ENCODE results near the gene BMP7. TPM values are rescaled to one million over a fixed set of nuclear protein-coding genes. Genes with fewer than 3 reads are reported as not detected.

BMP7 gene
- total RNA-seq, 1 donor from 2014 or later, result not detected

DNA sequence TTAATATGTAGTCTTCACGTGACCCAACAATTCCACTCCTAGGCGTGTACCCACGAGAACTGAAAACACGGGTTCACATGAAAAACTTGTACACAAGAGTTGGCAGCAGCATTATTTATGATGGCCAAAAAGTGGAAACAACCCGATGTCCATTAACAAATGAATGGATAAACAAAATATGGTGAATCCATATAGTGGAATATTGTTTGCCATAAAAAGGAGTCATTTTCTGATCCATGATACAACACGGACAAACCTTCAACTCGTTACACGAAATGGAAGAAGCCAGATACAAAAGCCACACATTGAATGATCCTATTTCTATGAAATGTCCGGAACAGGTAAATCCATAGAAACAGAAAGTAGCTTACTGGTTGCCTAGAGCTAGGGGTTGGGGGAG lies 78.4 kb downstream of the BMP7 start:
- Mint-ChIP-seq H3K27ac (no peak overlapping the region), H3K4me1 (no peaks in the 10 kb centered on the region), H3K27me3 (peaks cover 13% of the 10 kb centered on the region), H3K9me3 (no peaks in the 10 kb centered on the region), H3K36me3 (ENCODE audit: low read depth) (no peaks in the 10 kb centered on the region), H3K4me3 (no peak overlapping the region)
- ChIA-PET POLR2A (no interaction called here), CTCF (no interaction called here)
- TF ChIP-seq, protein P1, sequence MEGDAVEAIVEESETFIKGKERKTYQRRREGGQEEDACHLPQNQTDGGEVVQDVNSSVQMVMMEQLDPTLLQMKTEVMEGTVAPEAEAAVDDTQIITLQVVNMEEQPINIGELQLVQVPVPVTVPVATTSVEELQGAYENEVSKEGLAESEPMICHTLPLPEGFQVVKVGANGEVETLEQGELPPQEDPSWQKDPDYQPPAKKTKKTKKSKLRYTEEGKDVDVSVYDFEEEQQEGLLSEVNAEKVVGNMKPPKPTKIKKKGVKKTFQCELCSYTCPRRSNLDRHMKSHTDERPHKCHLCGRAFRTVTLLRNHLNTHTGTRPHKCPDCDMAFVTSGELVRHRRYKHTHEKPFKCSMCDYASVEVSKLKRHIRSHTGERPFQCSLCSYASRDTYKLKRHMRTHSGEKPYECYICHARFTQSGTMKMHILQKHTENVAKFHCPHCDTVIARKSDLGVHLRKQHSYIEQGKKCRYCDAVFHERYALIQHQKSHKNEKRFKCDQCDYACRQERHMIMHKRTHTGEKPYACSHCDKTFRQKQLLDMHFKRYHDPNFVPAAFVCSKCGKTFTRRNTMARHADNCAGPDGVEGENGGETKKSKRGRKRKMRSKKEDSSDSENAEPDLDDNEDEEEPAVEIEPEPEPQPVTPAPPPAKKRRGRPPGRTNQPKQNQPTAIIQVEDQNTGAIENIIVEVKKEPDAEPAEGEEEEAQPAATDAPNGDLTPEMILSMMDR (IDR thresholded peaks at IDR 0.05), result no peak
- ATAC-seq (ENCODE audit: low read depth) (no peak), DNase-seq (no peak)
- intact Hi-C loops (cut with micrococcal nuclease), result no loop called here

DNA sequence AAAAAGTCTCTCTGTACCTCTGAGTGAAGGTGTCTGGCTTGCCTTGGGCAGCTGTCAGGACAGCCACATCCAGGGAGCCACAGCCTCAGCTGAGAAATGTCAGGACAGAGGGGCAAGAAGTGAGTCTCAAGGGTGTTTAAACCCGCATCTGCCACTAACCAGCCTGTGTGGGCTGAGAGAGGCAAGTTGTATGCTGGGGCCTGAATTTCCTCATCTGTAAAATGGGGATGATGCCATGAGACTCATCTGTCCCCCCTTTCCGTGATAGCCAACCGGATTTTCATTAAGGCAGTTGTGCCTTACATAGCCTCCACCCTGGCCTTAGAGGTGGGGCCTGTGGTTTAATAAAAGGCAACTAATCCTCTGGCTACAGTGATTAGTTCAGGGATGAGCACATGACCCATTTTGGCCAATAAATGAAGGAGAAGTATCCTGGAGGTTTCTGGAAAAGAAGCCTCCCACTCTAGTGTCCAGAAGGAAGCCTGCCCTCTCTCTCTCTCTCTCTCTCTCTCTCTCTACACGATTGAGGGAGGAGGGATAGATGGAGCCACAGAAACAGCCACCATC lies 79.3 kb downstream of the BMP7 start:
- intact Hi-C loops (cut with micrococcal nuclease), result no loop called here
- no peaks in the 10 kb centered on the region for H3K36me3 Mint-ChIP-seq (ENCODE audit: low read depth)
- no peak overlapping the region for H3K4me3 Mint-ChIP-seq
- no peak for DNase-seq
- ChIA-PET CTCF (no interaction called here), POLR2A (no interaction called here)
- no peak overlapping the region for H3K27ac Mint-ChIP-seq
- no peaks in the 10 kb centered on the region for H3K4me1 Mint-ChIP-seq
- TF ChIP-seq, protein P1 (IDR thresholded peaks at IDR 0.05), result no peak
- no peaks in the 10 kb centered on the region for H3K9me3 Mint-ChIP-seq
- ATAC-seq (ENCODE audit: low read depth), result no peak
- H3K27me3 Mint-ChIP-seq, result peaks cover 13% of the 10 kb centered on the region

DNA sequence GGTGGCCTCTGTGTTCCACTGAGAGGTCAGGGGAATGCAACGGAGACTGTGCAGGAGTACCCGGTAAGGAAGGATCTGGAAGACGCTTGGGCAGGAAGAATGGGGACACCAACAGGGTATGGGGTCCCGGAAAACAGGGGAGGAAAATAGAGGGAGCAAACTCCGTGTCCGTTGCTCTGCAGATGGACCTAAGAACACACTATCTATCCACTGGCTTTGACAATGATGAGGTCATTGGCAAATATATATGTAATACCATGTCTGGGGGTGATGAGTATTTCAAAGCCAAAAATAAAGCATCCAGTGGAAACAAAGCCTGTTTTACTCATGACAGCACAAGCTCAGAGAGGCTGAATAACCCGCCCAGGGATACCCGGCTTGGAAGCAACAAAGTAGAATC lies 80.2 kb downstream of the BMP7 start:
- intact Hi-C loops (cut with micrococcal nuclease), result no loop called here
- Mint-ChIP-seq H3K36me3 (ENCODE audit: low read depth) (no peaks in the 10 kb centered on the region), H3K9me3 (no peaks in the 10 kb centered on the region), H3K27ac (no peak overlapping the region), H3K4me3 (no peak overlapping the region), H3K27me3 (peaks cover 13% of the 10 kb centered on the region), H3K4me1 (no peaks in the 10 kb centered on the region)
- DNase-seq (no peak), ATAC-seq (ENCODE audit: low read depth) (no peak)
- TF ChIP-seq, protein P1 (IDR thresholded peaks at IDR 0.05), result no peak
- ChIA-PET POLR2A (no interaction called here), CTCF (no interaction called here)

DNA sequence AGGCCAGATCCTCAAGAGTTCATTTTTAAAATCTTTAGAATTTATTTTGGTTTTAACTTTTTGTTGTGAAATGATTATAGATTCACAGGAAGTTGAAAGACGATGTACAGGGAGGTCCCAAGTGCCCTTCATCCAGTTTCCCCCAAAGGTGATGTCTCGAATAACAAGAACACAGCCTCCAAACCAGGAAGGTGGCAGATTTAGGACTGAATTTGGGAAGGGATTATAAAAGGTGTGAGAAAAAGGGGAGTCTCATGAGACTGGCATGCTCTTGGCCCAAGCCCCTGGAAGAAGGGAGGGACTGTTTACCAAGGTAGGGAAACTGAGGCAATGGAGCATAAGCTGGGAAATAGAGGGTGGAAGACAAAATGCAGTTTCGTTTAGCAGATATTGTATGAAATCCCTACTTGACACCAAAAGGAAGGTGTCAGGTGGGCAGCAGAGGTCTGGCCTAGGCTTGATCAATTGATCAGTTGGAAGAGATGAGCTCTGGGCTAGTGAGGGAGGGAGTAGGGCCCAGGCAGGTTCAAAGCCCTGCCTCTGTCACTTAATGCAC lies 81.2 kb downstream of the BMP7 start:
- no peaks in the 10 kb centered on the region for H3K4me1 Mint-ChIP-seq
- intact Hi-C loops (cut with micrococcal nuclease), result no loop called here
- no peaks in the 10 kb centered on the region for H3K36me3 Mint-ChIP-seq (ENCODE audit: low read depth)
- H3K9me3 Mint-ChIP-seq, result no peaks in the 10 kb centered on the region
- CTCF ChIA-PET, result no interaction called here
- TF ChIP-seq, protein P1 (IDR thresholded peaks at IDR 0.05), result no peak
- POLR2A ChIA-PET, result no interaction called here
- ATAC-seq (ENCODE audit: low read depth) (no peak), DNase-seq (no peak)
- H3K4me3 Mint-ChIP-seq, result no peak overlapping the region
- peaks cover 13% of the 10 kb centered on the region for H3K27me3 Mint-ChIP-seq
- H3K27ac Mint-ChIP-seq, result no peak overlapping the region

DNA sequence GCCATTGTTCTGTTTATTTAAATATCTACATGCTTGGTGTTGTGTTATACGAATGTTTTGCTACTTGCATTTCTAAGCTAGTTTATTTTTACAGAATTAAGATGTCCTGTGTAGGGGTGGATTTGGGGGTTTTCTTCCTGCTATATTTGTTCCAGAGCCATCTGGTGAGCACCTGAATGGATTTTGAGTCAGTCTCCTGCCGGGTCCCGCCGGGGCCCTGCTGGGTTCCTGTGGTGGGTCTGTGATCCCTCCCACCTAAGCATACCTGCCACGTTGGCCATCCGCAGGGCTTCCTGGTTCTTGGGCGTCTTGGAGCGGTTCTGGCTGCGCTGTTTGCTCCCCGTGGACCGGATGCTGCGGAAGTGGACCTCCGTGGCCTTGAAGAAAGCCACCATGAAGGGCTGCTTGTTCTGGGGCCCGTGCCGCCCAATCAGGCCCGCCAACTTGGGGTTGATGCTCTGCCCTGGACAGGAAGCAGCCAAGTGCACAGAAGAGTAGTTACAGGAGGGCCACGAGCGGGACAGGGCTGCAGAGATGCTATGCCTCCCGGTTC lies 82.9 kb downstream of the BMP7 start:
- ATAC-seq (ENCODE audit: low read depth) (no peak), DNase-seq (no peak)
- ChIA-PET CTCF (no interaction called here), POLR2A (no interaction called here)
- Mint-ChIP-seq H3K4me1 (no peaks in the 10 kb centered on the region), H3K4me3 (no peak overlapping the region), H3K27ac (no peak overlapping the region), H3K9me3 (no peaks in the 10 kb centered on the region), H3K27me3 (peaks cover 16% of the 10 kb centered on the region), H3K36me3 (ENCODE audit: low read depth) (no peaks in the 10 kb centered on the region)
- TF ChIP-seq, protein P1 (IDR thresholded peaks at IDR 0.05), result no peak
- intact Hi-C loops (cut with micrococcal nuclease), result no loop called here
